ENCODE data around the gene NR4A3.

The NR4A3 gene

DNA sequence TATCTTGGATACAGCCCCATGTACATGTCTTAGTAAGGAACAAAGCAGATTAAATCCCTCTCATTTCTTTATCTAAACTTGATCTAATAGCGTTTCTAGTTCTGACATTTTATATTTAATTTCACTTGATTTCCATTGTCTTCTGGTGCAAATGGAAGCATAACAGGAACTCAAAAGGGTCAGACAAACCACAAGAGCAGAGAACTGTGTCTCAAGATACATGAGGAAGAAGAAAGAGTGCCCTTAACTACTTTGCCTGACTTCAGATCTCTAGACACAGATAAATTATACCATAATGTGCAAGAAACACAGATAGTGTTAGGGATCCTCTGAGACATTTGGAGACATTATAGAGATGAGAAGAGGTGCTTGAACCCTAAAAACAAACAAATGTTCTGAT is 64.1 kb downstream of the NR4A3 start:
- no peak for DNase-seq (ENCODE audit: low read depth)
- H3K4me3 ChIP-seq (ENCODE audit: control insufficient read depth, low read depth, low read length) = no peak overlapping the region
- TF ChIP-seq, protein P1, sequence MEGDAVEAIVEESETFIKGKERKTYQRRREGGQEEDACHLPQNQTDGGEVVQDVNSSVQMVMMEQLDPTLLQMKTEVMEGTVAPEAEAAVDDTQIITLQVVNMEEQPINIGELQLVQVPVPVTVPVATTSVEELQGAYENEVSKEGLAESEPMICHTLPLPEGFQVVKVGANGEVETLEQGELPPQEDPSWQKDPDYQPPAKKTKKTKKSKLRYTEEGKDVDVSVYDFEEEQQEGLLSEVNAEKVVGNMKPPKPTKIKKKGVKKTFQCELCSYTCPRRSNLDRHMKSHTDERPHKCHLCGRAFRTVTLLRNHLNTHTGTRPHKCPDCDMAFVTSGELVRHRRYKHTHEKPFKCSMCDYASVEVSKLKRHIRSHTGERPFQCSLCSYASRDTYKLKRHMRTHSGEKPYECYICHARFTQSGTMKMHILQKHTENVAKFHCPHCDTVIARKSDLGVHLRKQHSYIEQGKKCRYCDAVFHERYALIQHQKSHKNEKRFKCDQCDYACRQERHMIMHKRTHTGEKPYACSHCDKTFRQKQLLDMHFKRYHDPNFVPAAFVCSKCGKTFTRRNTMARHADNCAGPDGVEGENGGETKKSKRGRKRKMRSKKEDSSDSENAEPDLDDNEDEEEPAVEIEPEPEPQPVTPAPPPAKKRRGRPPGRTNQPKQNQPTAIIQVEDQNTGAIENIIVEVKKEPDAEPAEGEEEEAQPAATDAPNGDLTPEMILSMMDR (conservative IDR thresholded peaks at IDR 0.05; ENCODE audit: control insufficient read depth, insufficient read depth, low read depth, low read length) = no peak

DNA sequence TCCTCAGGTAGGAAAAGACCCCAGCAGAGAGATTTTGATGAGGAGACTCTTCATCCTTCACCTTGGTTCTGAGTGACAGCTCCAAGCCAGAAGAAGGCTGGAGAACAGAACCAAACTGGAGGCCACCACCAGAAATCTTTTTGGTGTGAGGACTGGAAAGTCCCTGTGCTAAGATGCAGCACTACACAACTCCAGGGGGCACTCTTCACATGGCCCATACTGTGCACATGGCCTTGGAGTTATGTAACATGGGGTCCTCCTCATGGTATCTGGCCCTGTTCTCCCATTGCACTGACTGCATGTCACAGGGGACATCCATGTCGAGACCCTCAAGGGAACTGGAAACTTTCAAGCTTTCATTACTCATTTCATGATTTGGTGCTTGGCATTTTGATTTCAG is 67.4 kb downstream of the NR4A3 start:
- no peak for DNase-seq (ENCODE audit: low read depth)
- TF ChIP-seq, protein P1 (conservative IDR thresholded peaks at IDR 0.05; ENCODE audit: control insufficient read depth, insufficient read depth, low read depth, low read length) = no peak
- no peak overlapping the region for H3K4me3 ChIP-seq (ENCODE audit: control insufficient read depth, low read depth, low read length)

DNA sequence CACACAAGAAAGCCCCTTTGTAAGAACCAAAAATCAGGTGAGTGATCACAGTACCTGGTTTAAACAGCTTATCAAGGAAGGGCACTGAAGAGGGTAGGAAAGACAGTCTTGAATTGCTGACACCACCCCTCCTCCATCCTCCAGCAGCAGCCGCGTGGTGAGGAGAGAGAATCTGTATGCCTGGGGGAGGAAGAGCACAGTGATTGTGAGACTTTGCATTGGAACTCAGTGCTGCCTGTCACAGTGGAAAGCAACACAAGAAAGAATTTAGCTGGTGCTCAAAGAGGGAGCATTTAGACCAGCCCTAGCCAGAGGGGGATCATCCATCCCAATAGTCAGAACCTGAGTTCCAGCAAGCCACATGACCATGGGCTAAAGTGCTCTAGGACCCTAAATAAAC is 73.1 kb downstream of the NR4A3 start:
- H3K4me3 ChIP-seq (ENCODE audit: control insufficient read depth, low read depth, low read length) = no peak overlapping the region
- TF ChIP-seq, protein P1 (conservative IDR thresholded peaks at IDR 0.05; ENCODE audit: control insufficient read depth, insufficient read depth, low read depth, low read length) = no peak
- DNase-seq (ENCODE audit: low read depth) = no peak

DNA sequence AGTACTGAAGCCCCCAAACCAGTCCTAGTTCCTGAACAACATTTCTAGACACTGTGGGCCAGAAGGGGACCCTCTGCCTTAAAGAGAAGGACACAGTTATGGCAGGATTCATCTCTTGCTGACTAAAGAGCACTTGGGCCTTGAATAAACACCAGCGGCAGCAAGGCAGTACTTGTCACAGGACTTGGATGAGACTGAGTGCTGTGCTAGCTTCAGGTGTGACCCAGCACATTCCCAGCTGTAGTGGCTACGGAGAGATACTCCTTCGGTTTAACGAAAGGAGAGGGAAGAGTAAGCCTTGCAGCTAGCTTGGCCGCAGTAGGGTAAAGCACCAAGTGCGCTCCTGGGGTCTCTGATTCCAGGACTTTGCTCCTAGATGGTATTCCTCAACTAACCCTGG is 73.8 kb downstream of the NR4A3 start:
- no peak for DNase-seq (ENCODE audit: low read depth)
- no peak overlapping the region for H3K4me3 ChIP-seq (ENCODE audit: control insufficient read depth, low read depth, low read length)
- TF ChIP-seq, protein P1 (conservative IDR thresholded peaks at IDR 0.05; ENCODE audit: control insufficient read depth, insufficient read depth, low read depth, low read length) = no peak

DNA sequence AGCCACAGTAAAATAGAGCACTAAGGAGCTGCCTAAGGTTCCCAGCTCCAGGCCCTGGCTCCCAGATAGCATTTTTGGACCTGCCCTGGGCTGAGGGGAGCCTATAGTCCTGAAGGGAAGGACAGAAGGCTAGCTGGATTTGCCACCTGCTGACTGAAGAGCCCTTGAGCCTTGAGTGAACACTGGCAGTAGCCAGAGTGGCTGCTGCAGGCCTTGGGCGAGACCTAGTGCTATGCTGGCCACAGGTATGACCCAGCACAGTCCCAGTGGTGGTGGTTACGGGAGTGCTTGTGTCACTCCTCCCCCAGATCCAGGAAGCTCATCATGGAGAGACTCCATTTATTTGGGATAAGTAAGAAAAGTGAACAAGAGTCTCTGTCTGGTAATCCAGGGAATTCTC is 74.4 kb downstream of the NR4A3 start:
- DNase-seq (ENCODE audit: low read depth) = no peak
- H3K4me3 ChIP-seq (ENCODE audit: control insufficient read depth, low read depth, low read length) = no peak overlapping the region
- TF ChIP-seq, protein P1 (conservative IDR thresholded peaks at IDR 0.05; ENCODE audit: control insufficient read depth, insufficient read depth, low read depth, low read length) = no peak

DNA sequence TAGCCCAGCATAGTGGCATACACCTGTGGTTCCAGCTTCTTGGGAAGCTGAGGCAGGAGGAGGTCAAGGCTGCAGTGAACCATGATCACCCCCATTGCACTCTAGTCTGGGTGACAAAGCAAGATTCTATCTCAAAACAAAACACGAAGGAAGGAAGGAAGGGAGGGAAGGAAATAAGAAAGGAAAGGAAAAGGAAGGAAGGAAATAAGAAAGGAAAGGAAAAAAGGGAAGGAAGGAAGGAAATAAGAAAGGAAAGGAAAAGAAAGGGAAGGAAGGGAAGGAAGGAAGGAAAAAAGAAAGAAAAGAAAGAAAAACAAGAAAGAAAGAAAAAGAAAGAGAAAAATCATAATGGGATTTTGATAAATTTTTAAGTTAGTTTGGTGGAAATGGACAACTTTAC is 81.7 kb downstream of the NR4A3 start:
- TF ChIP-seq, protein P1 (conservative IDR thresholded peaks at IDR 0.05; ENCODE audit: control insufficient read depth, insufficient read depth, low read depth, low read length) = no peak
- no peak overlapping the region for H3K4me3 ChIP-seq (ENCODE audit: control insufficient read depth, low read depth, low read length)
- DNase-seq (ENCODE audit: low read depth) = no peak

DNA sequence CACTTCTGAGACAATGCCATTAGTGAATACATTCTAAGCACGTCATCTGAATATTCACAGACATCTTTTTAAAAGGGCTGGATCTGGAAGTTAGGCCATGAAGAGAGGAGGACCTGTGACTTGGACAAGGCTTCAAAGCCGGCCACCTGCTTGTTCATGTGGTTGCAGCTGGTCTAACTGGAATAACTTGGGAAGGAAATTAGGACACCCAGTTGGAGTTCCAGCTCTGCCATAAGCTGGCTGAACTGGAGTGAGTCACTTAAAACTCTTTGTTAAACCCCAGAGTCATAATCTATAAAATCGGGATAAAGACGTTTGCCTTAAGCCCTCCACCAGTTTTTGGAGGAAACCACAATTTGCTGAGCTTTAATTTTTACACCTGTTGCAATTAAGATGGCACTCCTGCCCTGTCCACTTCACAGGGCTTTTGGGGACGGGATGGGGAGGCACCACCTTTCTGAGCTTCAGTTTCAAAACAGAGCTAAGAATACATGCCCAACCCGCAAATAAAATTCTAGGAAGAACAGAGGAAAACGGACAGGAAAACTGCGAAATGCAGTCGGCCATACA is 84.2 kb downstream of the NR4A3 start:
- TF ChIP-seq, protein P1 (conservative IDR thresholded peaks at IDR 0.05; ENCODE audit: control insufficient read depth, insufficient read depth, low read depth, low read length) = no peak
- peak overlapping the region; percentile 88 for H3K4me3 ChIP-seq (ENCODE audit: control insufficient read depth, low read depth, low read length)
- peak; percentile 16 for DNase-seq (ENCODE audit: low read depth)

Measured in fibroblast of mammary gland (primary cell).